Natural killer cell (primary cell): ENCODE measurements around the gene GRIK1. TPM values are rescaled to one million over a fixed set of nuclear protein-coding genes. Genes with fewer than 3 reads are reported as not detected.

Experiments used
- ATAC-seq, 3 donors: fragments of 150-1000 bp in 2 of 3; fragments of 200-7000 bp in 1 of 3; cut with Tn5 transposase; 1 replicate in 1 of 3; 2 replicates in 2 of 3; pipeline ENCODE4 v1.10.0; 2021; ENCODE audit warnings: mild to moderate bottlenecking in 2 of 3, moderate library complexity in 2 of 3
- DNase-seq, 2 donors: peaks; one replicate each; pipeline versions ENCODE4 v3.0.0 to v3.0.0-alpha.2; 2013 to 2021; ENCODE audit warnings: mixed read lengths in 1 of 2
- H3K27ac ChIP-seq: one replicate; pipeline ENCODE4 v1.5.1; 2013; ENCODE audit warnings: mild to moderate bottlenecking, low read length
- H3K27me3 ChIP-seq: one replicate; pipeline ENCODE4 v1.6.1; 2013; ENCODE audit warnings: low read length; ENCODE audit not compliant: control insufficient read depth, insufficient read depth
- H3K36me3 ChIP-seq: one replicate; pipeline ENCODE4 v1.6.1; 2013; ENCODE audit warnings: low read length; ENCODE audit not compliant: control insufficient read depth, insufficient read depth
- H3K4me1 ChIP-seq: one replicate; pipeline ENCODE4 v1.6.1; 2013; ENCODE audit warnings: low read length; ENCODE audit not compliant: control insufficient read depth, insufficient read depth
- H3K4me3 ChIP-seq: one replicate; pipeline ENCODE4 v1.5.1; 2013; ENCODE audit warnings: low read length
- H3K9me3 ChIP-seq: one replicate; pipeline ENCODE4 v1.6.1; 2013; ENCODE audit warnings: low read length; ENCODE audit not compliant: control insufficient read depth, insufficient read depth
- H3K27ac Mint-ChIP-seq, 2 donors: one replicate each; pipeline ENCODE4 v1.8.0; 2022; ENCODE audit warnings: mild to moderate bottlenecking in 2 of 2, mixed read lengths in 2 of 2, moderate library complexity in 1 of 2
- H3K27me3 Mint-ChIP-seq, 2 donors: one replicate each; pipeline ENCODE4 v1.8.0; 2022; ENCODE audit warnings: low read depth in 2 of 2, mixed read lengths in 2 of 2
- H3K36me3 Mint-ChIP-seq: one replicate; pipeline ENCODE4 v1.8.0; 2022; ENCODE audit warnings: mixed read lengths
- H3K4me1 Mint-ChIP-seq, 2 donors: one replicate each; pipeline ENCODE4 v1.8.0; 2022; ENCODE audit warnings: mixed read lengths in 2 of 2
- H3K4me3 Mint-ChIP-seq: one replicate; pipeline ENCODE4 v1.8.0; 2022; ENCODE audit warnings: mild to moderate bottlenecking, moderate library complexity, mixed read lengths
- H3K9me3 Mint-ChIP-seq, 2 donors: one replicate each; pipeline ENCODE4 v1.8.0; 2022; ENCODE audit warnings: mixed read lengths in 2 of 2
- WGBS: methylation state at CpG from one replicate; pipeline ENCODE4 v1.1.7; 2013; ENCODE audit warnings: missing lambda C conversion rate; ENCODE audit not compliant: insufficient coverage; 5-methylcytosine and 5-hydroxymethylcytosine counted together
- intact Hi-C: fragments of 100-400 bp; cut with micrococcal nuclease; formaldehyde crosslinking; loops from one replicate; pipeline ENCODE4 v1.14.2; 2022
- total RNA-seq, 4 donors: library from RNA; stranded (reverse); fragments of 120-200 nt in 1 of 4; gene quantifications; one replicate each; pipeline versions ENCODE4 v1.2.3 to v1.2.4, GENCODE V29; 2013 to 2022
- TF ChIP-seq, protein P1 (sequence below): fragments of 200-600 bp; IDR thresholded peaks from one replicate; pipeline ENCODE4 v1.8.0; 2022; ENCODE audit warnings: antibody characterized with exemption

The GRIK1 gene
- total RNA-seq, 3 donors from 2014 or later (not counting 1 experiment from before 2014, with no cell fraction given) = not detected

DNA sequence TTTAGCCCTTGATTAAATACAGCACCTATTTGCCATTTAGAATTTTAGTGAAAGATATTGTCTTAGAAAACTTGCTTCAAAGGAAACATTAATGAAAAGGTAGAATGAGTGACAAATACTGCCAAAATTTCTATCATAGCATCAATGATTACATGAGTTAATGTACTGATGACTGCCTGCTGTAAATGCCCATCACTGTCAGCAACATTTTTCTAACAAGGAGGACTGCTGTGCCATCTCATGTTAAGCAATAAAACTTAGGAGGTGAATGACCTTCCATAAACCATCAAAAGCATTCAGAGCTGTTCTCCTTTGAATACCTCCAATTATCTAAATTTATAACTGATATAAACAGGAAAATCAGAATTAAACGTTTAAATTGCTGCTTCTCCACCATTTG lies 54.3 kb downstream of the GRIK1 start:
- no peak for DNase-seq
- no peaks in the 10 kb centered on the region for H3K9me3 ChIP-seq
- H3K4me1 ChIP-seq = no peaks in the 10 kb centered on the region
- 67% methylated on average over 1 of the region's 1 CpG for WGBS
- no peak overlapping the region for H3K4me3 ChIP-seq
- no peaks in the 10 kb centered on the region for H3K9me3 Mint-ChIP-seq
- no peak overlapping the region for H3K4me3 Mint-ChIP-seq
- no peak for ATAC-seq
- no peak overlapping the region for H3K27ac Mint-ChIP-seq
- no peak overlapping the region for H3K27ac ChIP-seq
- no peaks in the 10 kb centered on the region for H3K4me1 Mint-ChIP-seq
- no peaks in the 10 kb centered on the region for H3K36me3 ChIP-seq
- TF ChIP-seq, protein P1, sequence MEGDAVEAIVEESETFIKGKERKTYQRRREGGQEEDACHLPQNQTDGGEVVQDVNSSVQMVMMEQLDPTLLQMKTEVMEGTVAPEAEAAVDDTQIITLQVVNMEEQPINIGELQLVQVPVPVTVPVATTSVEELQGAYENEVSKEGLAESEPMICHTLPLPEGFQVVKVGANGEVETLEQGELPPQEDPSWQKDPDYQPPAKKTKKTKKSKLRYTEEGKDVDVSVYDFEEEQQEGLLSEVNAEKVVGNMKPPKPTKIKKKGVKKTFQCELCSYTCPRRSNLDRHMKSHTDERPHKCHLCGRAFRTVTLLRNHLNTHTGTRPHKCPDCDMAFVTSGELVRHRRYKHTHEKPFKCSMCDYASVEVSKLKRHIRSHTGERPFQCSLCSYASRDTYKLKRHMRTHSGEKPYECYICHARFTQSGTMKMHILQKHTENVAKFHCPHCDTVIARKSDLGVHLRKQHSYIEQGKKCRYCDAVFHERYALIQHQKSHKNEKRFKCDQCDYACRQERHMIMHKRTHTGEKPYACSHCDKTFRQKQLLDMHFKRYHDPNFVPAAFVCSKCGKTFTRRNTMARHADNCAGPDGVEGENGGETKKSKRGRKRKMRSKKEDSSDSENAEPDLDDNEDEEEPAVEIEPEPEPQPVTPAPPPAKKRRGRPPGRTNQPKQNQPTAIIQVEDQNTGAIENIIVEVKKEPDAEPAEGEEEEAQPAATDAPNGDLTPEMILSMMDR = no peak
- intact Hi-C loops = no loop called here
- H3K27me3 ChIP-seq = no peaks in the 10 kb centered on the region
- no peaks in the 10 kb centered on the region for H3K27me3 Mint-ChIP-seq
- H3K36me3 Mint-ChIP-seq = no peaks in the 10 kb centered on the region

DNA sequence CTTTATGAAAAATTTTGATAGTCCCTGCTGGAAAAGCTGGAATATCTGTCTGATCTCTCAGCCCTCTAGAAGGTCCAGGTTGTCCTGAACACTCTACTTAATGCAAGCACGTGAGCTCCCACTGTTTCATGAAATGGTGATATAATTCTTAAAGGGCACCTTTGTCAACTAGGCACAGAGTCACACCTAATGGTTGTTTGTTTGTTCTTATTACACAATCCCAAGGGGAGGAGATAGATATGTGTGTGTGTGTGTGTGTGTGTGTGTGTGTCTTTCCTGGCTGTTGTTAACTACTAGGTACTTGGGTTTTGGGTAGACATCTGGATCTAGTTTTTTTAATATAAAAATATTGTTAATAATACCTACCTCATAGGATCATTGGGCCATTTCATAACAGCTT lies 63.9 kb downstream of the GRIK1 start:
- Histone ChIP-seq H3K27me3 (no peaks in the 10 kb centered on the region), H3K27ac (no peak overlapping the region), H3K4me3 (no peak overlapping the region), H3K4me1 (no peaks in the 10 kb centered on the region), H3K9me3 (no peaks in the 10 kb centered on the region), H3K36me3 (no peaks in the 10 kb centered on the region)
- intact Hi-C loops = no loop called here
- TF ChIP-seq, protein P1 = no peak
- Mint-ChIP-seq H3K4me3 (no peak overlapping the region), H3K9me3 (peaks cover 9 to 15% of the 10 kb centered on the region in 2 donors), H3K36me3 (no peaks in the 10 kb centered on the region), H3K4me1 (no peaks in the 10 kb centered on the region), H3K27me3 (no peaks in the 10 kb centered on the region), H3K27ac (no peak overlapping the region)
- no peak for DNase-seq
- no peak for ATAC-seq
- 92% methylated on average over 1 of the region's 1 CpG for WGBS

DNA sequence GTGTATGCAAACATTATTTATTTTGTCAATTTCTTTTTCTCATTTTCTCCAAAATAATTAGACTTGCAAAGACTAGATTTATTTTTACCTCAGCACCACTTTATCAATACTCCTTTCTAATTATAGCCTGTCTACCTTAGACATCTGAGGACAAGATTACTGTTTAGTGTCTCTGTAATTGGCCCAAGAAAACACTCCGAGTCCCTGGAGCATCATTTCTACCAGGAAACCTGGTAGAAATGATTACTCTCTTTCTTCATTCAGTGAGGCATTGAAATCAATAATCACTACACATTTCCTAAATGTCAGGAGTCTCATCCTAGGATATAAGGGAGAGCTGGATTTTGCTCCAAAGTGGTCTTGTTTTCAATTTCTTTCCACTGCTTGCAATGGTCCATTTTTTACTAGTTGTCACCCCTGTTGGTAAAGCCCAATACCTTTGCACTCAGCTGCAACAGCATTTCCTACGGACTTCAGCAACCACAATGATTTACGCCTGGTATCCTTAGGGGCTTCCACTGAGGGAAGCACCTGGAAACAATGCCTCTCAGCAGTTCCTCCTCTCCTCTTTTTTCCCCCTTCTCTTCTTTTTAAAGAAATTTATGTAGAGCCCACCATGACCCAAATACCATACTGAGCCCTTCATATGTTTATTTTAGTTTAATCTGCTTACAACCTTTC lies 64.6 kb downstream of the GRIK1 start:
- TF ChIP-seq, protein P1 = no peak
- no peak for DNase-seq
- H3K36me3 ChIP-seq = no peaks in the 10 kb centered on the region
- no peaks in the 10 kb centered on the region for H3K27me3 Mint-ChIP-seq
- H3K4me3 ChIP-seq = no peak overlapping the region
- WGBS = 47% methylated on average over 3 of the region's 3 CpGs
- H3K27ac Mint-ChIP-seq = no peak overlapping the region
- no peaks in the 10 kb centered on the region for H3K9me3 ChIP-seq
- H3K4me1 ChIP-seq = no peaks in the 10 kb centered on the region
- no peaks in the 10 kb centered on the region for H3K36me3 Mint-ChIP-seq
- H3K27me3 ChIP-seq = no peaks in the 10 kb centered on the region
- no peak overlapping the region for H3K4me3 Mint-ChIP-seq
- H3K9me3 Mint-ChIP-seq = peaks cover 9 to 15% of the 10 kb centered on the region in 2 donors
- H3K4me1 Mint-ChIP-seq = no peaks in the 10 kb centered on the region
- intact Hi-C loops = no loop called here
- no peak overlapping the region for H3K27ac ChIP-seq
- ATAC-seq = no peak

DNA sequence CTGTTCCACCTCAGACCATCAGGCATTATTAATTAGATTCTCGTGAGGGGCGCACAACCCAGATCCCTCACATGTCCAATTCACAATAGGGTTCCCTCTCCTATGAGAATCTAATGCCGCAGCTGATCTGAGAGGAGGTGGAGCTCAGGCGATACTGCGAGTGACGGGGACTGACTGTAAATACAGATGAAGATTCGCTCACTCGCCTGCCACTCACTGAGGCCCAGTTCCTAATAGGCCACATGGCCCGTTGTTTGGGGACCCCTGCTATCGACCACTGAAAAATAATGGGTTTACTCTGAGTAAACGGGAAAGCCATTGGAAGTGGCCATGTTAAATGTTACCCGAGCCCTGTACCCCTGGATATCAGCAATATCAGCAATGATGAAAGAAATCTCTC lies 65.9 kb downstream of the GRIK1 start:
- no peaks in the 10 kb centered on the region for H3K36me3 Mint-ChIP-seq
- intact Hi-C loops = no loop called here
- no peak for ATAC-seq
- H3K27ac Mint-ChIP-seq = no peak overlapping the region
- no peaks in the 10 kb centered on the region for H3K36me3 ChIP-seq
- H3K4me1 ChIP-seq = no peaks in the 10 kb centered on the region
- TF ChIP-seq, protein P1 = no peak
- no peak overlapping the region for H3K27ac ChIP-seq
- H3K9me3 ChIP-seq = no peaks in the 10 kb centered on the region
- WGBS = 95% methylated on average over 12 of the region's 12 CpGs
- DNase-seq = no peak
- no peaks in the 10 kb centered on the region for H3K27me3 ChIP-seq
- H3K4me3 ChIP-seq = no peak overlapping the region
- no peaks in the 10 kb centered on the region for H3K27me3 Mint-ChIP-seq
- H3K9me3 Mint-ChIP-seq = peaks cover 9 to 13% of the 10 kb centered on the region in 2 donors
- H3K4me3 Mint-ChIP-seq = no peak overlapping the region
- no peaks in the 10 kb centered on the region for H3K4me1 Mint-ChIP-seq
